ENCODE measurements around the gene CACNA1I.
"Not testable (repeated sequence)": the region's sequence is repeated elsewhere in the genome, so short reads cannot be mapped to it uniquely, and the experiment has no call there.

CACNA1I gene

GRCh38 chr22:39721206-39722031 lies 150.9 kb downstream of the CACNA1I start:
- FAIRE-seq = no peak

GRCh38 chr22:39722032-39722325 lies 151.4 kb downstream of the CACNA1I start:
- FAIRE-seq = no peak

GRCh38 chr22:39722501-39722900 lies 151.9 kb downstream of the CACNA1I start:
- FAIRE-seq = no peak

GRCh38 chr22:39723463-39723862 lies 152.9 kb downstream of the CACNA1I start:
- no peak for FAIRE-seq

GRCh38 chr22:39723899-39724351 lies 153.4 kb downstream of the CACNA1I start:
- FAIRE-seq = no peak

- FAIRE-seq = no peak
These were observed 153.8 kb downstream of the CACNA1I start for GRCh38 chr22:39724390-39724789.

- no peak for FAIRE-seq
These were observed 154.3 kb downstream of the CACNA1I start for GRCh38 chr22:39724857-39725256.

- FAIRE-seq = no peak
These were observed 154.9 kb downstream of the CACNA1I start for GRCh38 chr22:39725351-39726035.

GRCh38 chr22:39727541-39727940 lies 157.0 kb downstream of the CACNA1I start:
- no peak for FAIRE-seq

- FAIRE-seq = no peak
These were observed 157.8 kb downstream of the CACNA1I start for GRCh38 chr22:39728236-39728860.

GRCh38 chr22:39729141-39729934 lies 158.8 kb downstream of the CACNA1I start:
- no peak for FAIRE-seq

GRCh38 chr22:39731481-39731880 lies 160.9 kb downstream of the CACNA1I start:
- no peak for FAIRE-seq

GRCh38 chr22:39731881-39732555 lies 161.5 kb downstream of the CACNA1I start:
- no peak for FAIRE-seq

- no peak for FAIRE-seq
These were observed 162.1 kb downstream of the CACNA1I start for GRCh38 chr22:39732625-39733024.

GRCh38 chr22:39733191-39733590 lies 162.6 kb downstream of the CACNA1I start:
- FAIRE-seq = no peak

- FAIRE-seq = not testable (repeated sequence)
These were observed 163.5 kb downstream of the CACNA1I start for GRCh38 chr22:39734046-39734445.

- no peak for FAIRE-seq
These were observed 164.3 kb downstream of the CACNA1I start for GRCh38 chr22:39734866-39735265.

- FAIRE-seq = no peak
These were observed 165.2 kb downstream of the CACNA1I start for GRCh38 chr22:39735776-39736175.

- FAIRE-seq = no peak
These were observed 168.2 kb downstream of the CACNA1I start for GRCh38 chr22:39738746-39739145.
